GM18867 (cell line): ENCODE results near the gene SLX1A.
"Not testable (repeated sequence)": the region's sequence is repeated elsewhere in the genome, so short reads cannot be mapped to it uniquely, and the experiment has no call there.

Experiments used
- ATAC-seq: cut with Tn5 transposase; IDR thresholded peaks from one replicate; pipeline ENCODE4 v1.9.1; 2021; ENCODE audit warnings: mild to moderate bottlenecking, moderate library complexity; ENCODE audit not compliant: unreplicated experiment

SLX1A gene

GRCh38 chr16:30184096-30184890 is 9.4 kb upstream of the SLX1A start:
- peak; percentile 38 for ATAC-seq

GRCh38 chr16:30184891-30185682 is 8.6 kb upstream of the SLX1A start:
- no peak for ATAC-seq

- peak; percentile 35 for ATAC-seq
These were observed 7.8 kb upstream of the SLX1A start for GRCh38 chr16:30185683-30186421.

GRCh38 chr16:30186444-30186781 is 7.3 kb upstream of the SLX1A start:
- ATAC-seq: no peak

GRCh38 chr16:30186782-30187555 is 6.7 kb upstream of the SLX1A start:
- ATAC-seq: no peak

GRCh38 chr16:30187556-30187865 is 6.2 kb upstream of the SLX1A start:
- no peak for ATAC-seq

- no peak for ATAC-seq
These were observed 5.6 kb upstream of the SLX1A start for GRCh38 chr16:30187971-30188561.

- ATAC-seq: not testable (repeated sequence)
These were observed 2.5 kb upstream of the SLX1A start for GRCh38 chr16:30191158-30191557.

GRCh38 chr16:30193098-30193497 is 577 bp upstream of the SLX1A start:
- peak; percentile 14 for ATAC-seq

GRCh38 chr16:30194172-30194925 is 674 bp downstream of the SLX1A start:
- peak; percentile 57 for ATAC-seq

GRCh38 chr16:30197001-30197400 is 3.3 kb downstream of the SLX1A start:
- ATAC-seq: not testable (repeated sequence)

GRCh38 chr16:30199049-30199448 is 5.4 kb downstream of the SLX1A start, which contains the start of gene SULT1A3:
TSS of gene SULT1A3 (plus strand) at chr16:30199255. CDS start at chr16:30200729, 1,474 bp downstream.
- not testable (repeated sequence) for ATAC-seq

- not testable (repeated sequence) for ATAC-seq
These were observed 6.1 kb downstream of the SLX1A start for GRCh38 chr16:30199608-30200343.

GRCh38 chr16:30205541-30206236 is 12.0 kb downstream of the SLX1A start:
- not testable (repeated sequence) for ATAC-seq

- ATAC-seq: not testable (repeated sequence)
These were observed 12.6 kb downstream of the SLX1A start for GRCh38 chr16:30206252-30206651.

GRCh38 chr16:30207063-30207704 is 13.5 kb downstream of the SLX1A start:
- ATAC-seq: not testable (repeated sequence)

GRCh38 chr16:30209032-30209431 is 15.4 kb downstream of the SLX1A start:
- peak; percentile 39 for ATAC-seq

- not testable (repeated sequence) for ATAC-seq
These were observed 17.7 kb downstream of the SLX1A start for GRCh38 chr16:30211414-30211813.
